Epithelial cell of proximal tubule (primary cell): Measurements from ENCODE around the gene GNAT1. TPM values are rescaled to one million over a fixed set of nuclear protein-coding genes. Genes with fewer than 3 reads are reported as not detected.

Experiments used
- DNase-seq: peaks from one replicate; pipeline ENCODE4 v3.0.0-alpha.2; 2011; ENCODE audit warnings: low read depth
- H3K4me3 ChIP-seq: 2 replicates; pipeline ENCODE4 v1.5.1; 2011; ENCODE audit warnings: low read depth, mild to moderate bottlenecking, low read length
- total RNA-seq: library from RNA; depleted of rRNA; stranded (reverse); fragments of >200 nt; gene quantifications from 2 replicates; pipeline ENCODE4 v1.2.3, GENCODE V29; 2015
- TF ChIP-seq, protein P1 (sequence below): conservative IDR thresholded peaks from 2 replicates; pipeline ENCODE4 v1.5.1; 2012; ENCODE audit warnings: low read depth, mild to moderate bottlenecking, low read length

Gene GNAT1
- total RNA-seq, 1 donor from 2014 or later: not detected

GRCh38 chr3:50150863-50151686, 40.3 kb upstream of the GNAT1 start:
- TF ChIP-seq, protein P1, sequence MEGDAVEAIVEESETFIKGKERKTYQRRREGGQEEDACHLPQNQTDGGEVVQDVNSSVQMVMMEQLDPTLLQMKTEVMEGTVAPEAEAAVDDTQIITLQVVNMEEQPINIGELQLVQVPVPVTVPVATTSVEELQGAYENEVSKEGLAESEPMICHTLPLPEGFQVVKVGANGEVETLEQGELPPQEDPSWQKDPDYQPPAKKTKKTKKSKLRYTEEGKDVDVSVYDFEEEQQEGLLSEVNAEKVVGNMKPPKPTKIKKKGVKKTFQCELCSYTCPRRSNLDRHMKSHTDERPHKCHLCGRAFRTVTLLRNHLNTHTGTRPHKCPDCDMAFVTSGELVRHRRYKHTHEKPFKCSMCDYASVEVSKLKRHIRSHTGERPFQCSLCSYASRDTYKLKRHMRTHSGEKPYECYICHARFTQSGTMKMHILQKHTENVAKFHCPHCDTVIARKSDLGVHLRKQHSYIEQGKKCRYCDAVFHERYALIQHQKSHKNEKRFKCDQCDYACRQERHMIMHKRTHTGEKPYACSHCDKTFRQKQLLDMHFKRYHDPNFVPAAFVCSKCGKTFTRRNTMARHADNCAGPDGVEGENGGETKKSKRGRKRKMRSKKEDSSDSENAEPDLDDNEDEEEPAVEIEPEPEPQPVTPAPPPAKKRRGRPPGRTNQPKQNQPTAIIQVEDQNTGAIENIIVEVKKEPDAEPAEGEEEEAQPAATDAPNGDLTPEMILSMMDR: no peak
- no peak overlapping the region for H3K4me3 ChIP-seq
- DNase-seq: no peak

GRCh38 chr3:50151728-50152127, 39.7 kb upstream of the GNAT1 start:
- TF ChIP-seq, protein P1: no peak
- H3K4me3 ChIP-seq: no peak overlapping the region
- DNase-seq: no peak

- TF ChIP-seq, protein P1: no peak
- no peak for DNase-seq
- H3K4me3 ChIP-seq: peak overlapping the region; percentile 54
Observed at GRCh38 chr3:50153782-50154475, 37.5 kb upstream of the GNAT1 start.

- peak overlapping the region; percentile 54 for H3K4me3 ChIP-seq
- TF ChIP-seq, protein P1: peak; percentile 59
- no peak for DNase-seq
Observed at GRCh38 chr3:50154476-50154839, 37.0 kb upstream of the GNAT1 start.

DNA sequence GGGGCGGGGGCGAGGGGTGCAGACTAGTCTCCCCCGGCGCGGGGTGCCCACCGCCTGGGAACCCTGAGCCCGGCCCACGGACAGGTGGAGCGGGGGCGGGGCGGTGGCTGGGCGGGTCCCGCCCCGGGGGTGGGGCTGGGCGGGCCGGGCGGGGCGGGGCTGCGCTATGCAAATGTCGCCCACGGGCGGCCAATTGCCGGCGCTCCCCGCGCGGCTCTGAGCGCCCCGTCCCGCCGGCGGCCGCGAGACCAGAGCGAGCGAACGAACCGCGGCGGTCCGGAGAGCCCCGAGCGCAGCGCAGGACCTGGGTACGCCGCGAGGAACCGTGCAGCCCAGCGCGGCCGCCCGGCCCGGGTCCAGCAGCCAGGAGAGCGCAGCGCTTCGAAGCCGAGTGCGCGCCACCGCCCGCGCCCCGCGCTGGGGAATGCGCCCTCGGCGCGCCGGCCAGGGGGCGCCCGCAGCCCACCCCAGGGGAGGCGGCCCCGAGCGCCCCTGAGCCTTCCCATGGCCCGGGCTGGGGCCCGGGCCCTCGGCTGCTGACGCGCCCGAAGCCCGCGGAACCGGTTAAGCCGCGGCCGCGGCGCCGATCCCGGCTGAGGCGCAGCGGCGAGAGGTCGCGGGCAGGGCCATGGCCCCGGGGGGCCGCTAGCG, 36.4 kb upstream of the GNAT1 start, which contains the start of gene SEMA3F:
Gene SEMA3F (plus strand): TSS at position 485 of the 651 bp plus-strand sequence. CDS start 4,299 bp downstream, outside the sequence.
- TF ChIP-seq, protein P1: no peak
- H3K4me3 ChIP-seq: peak within 1 kb of the TSS; percentile 63
- no peak for DNase-seq

GRCh38 chr3:50155491-50155878, 35.9 kb upstream of the GNAT1 start:
- H3K4me3 ChIP-seq: peak overlapping the region; percentile 63
- TF ChIP-seq, protein P1: no peak
- DNase-seq: no peak
